ENCODE results near the gene TTC24. TPM values are rescaled to one million over a fixed set of nuclear protein-coding genes. Genes with fewer than 3 reads are reported as not detected.

TTC24 gene
- total and polyA plus RNA-seq, 10 of the 15 experiments (the other 5 are each of a cell fraction or from before 2014, with no cell fraction given) = 0.05 to 6.4 (median 2.9) TPM; not detected in 1

- H3K4me3 ChIP-seq = no peak overlapping the region
- BruUV-seq (replicated peaks) = no TSS peak
- H3K9ac ChIP-seq (ENCODE audit: control insufficient read depth, insufficient read depth, low read length) = no peak overlapping the region
- ChIA-PET RAD21 (ENCODE audit: unreplicated experiment) (no interaction called here), POLR2A (no interaction called here), CTCF (interaction anchor here (0.9 to 9.2 kb wide), 2 partner anchors 9 to 26 kb away, joined by 3 to 208 read pairs; no protein-coding TSS in a partner anchor), SMC1A (ENCODE audit: uncharacterized antibody, unreplicated experiment) (no interaction called here)
- 26% methylated on average over 3 of the region's 3 CpGs for WGBS (ENCODE audit: insufficient coverage, insufficient replicate concordance, low lambda C conversion rate, missing lambda C conversion rate)
- H2AFZ ChIP-seq (ENCODE audit: control insufficient read depth, low read depth, low read length) = no peak overlapping the region
- in situ Hi-C loops (cut with MboI) (no loop called here), intact Hi-C loops (cut with micrococcal nuclease; ENCODE audit: unreplicated experiment) (no loop called here)
- TF ChIP-seq CREB1 (IDR thresholded peaks at IDR 0.05; ENCODE audit: low read depth) = no peak
- no peak for TF ChIP-seq PBX3 (IDR thresholded peaks at IDR 0.05; ENCODE audit: insufficient replicate concordance, low read depth, low read length)
- no peak for TF ChIP-seq STAT1 (conservative IDR thresholded peaks at IDR 0.05)
- TF ChIP-seq ZNF592 (IDR thresholded peaks at IDR 0.05) = no peak
- TF ChIP-seq NFIC (IDR thresholded peaks at IDR 0.05; ENCODE audit: low read depth, low read length) = no peak
- no peak for TF ChIP-seq IKZF1 (conservative IDR thresholded peaks at IDR 0.05)
- TF ChIP-seq SUPT20H (IDR thresholded peaks at IDR 0.05; ENCODE audit: borderline replicate concordance, control insufficient read depth, low read depth, low read length) = no peak
- TF ChIP-seq EP300 (IDR thresholded peaks at IDR 0.05; ENCODE audit: borderline replicate concordance in 1 of 2, control insufficient read depth in 1 of 2, low read depth in 2 of 2, low read length in 2 of 2) = no peak
- no peak for TF ChIP-seq SMAD5 (IDR thresholded peaks at IDR 0.05; ENCODE audit: low read depth)
- TF ChIP-seq KDM1A (IDR thresholded peaks at IDR 0.05; ENCODE audit: borderline replicate concordance) = no peak
- no peak for TF ChIP-seq HDAC6 (IDR thresholded peaks at IDR 0.05; ENCODE audit: unreplicated experiment)
- TF ChIP-seq BHLHE40 (IDR thresholded peaks at IDR 0.05; ENCODE audit: borderline replicate concordance in 1 of 2, low read depth in 2 of 2, low read length in 1 of 2) = no peak
- no peak for TF ChIP-seq MYB (IDR thresholded peaks at IDR 0.05; ENCODE audit: borderline replicate concordance, low read depth, low read length)
- TF ChIP-seq POU2F2 (IDR thresholded peaks at IDR 0.05; ENCODE audit: borderline replicate concordance, low read depth, low read length) = no peak
- TF ChIP-seq EED (IDR thresholded peaks at IDR 0.05; ENCODE audit: low read depth) = no peak
- no peak for TF ChIP-seq CHD4 (IDR thresholded peaks at IDR 0.05)
- TF ChIP-seq KAT2A (conservative IDR thresholded peaks at IDR 0.05; ENCODE audit: control insufficient read depth, low read depth, low read length) = no peak
- no peak for TF ChIP-seq LARP7 (IDR thresholded peaks at IDR 0.05)
- TF ChIP-seq IRF5 (IDR thresholded peaks at IDR 0.05; ENCODE audit: borderline replicate concordance) = no peak
- TF ChIP-seq HDGF (IDR thresholded peaks at IDR 0.05) = no peak
- FAIRE-seq = no peak
- H3K4me1 ChIP-seq (ENCODE audit: control insufficient read depth, insufficient read depth, low read length) = no peaks in the 10 kb centered on the region
- H4K20me1 ChIP-seq (ENCODE audit: control insufficient read depth, insufficient read depth) = no peaks in the 10 kb centered on the region
- no peaks in the 10 kb centered on the region for H3K9me3 ChIP-seq (replicated peaks; ENCODE audit: control insufficient read depth, insufficient read depth, low read length)
- H3K36me3 ChIP-seq (ENCODE audit: control insufficient read depth in 2 of 2, insufficient read depth in 2 of 2, low read length in 1 of 2) = no peaks in the 10 kb centered on the region
- DNase-seq (ENCODE audit: low read depth, low spot score) = no peak
- no peak overlapping the region for H3K4me2 ChIP-seq (ENCODE audit: control insufficient read depth, insufficient read depth)
- no peaks in the 10 kb centered on the region for H3K79me2 ChIP-seq (ENCODE audit: control insufficient read depth, insufficient read depth, low read length)
- no peak overlapping the region for H3K27ac ChIP-seq (ENCODE audit: control insufficient read depth, insufficient read depth)
- peaks cover 0 to 3% of the 10 kb centered on the region in 2 experiments; a peak in 2 of 4 replicates for H3K27me3 ChIP-seq (replicated peaks in 1 of 2; ENCODE audit: control insufficient read depth in 2 of 2, insufficient read depth in 2 of 2, low read length in 1 of 2)
- ATAC-seq = no peak
Measured at GRCh38 chr1:156632355-156632754, 52.8 kb downstream of the TTC24 start.

Data from GM12878 (cell line).